Mucosa of rectum (tissue), 2 donors: ENCODE results near the gene GMPPA.
A peak's percentile ranks its signal among the peaks of the same experiment; 100 is the strongest.

Experiments
- H3K27ac ChIP-seq, 2 donors: one replicate each; pipeline ENCODE4 v1.7.0; 2013; ENCODE audit warnings: inconsistent platforms in 2 of 2, low read depth in 2 of 2, low read length in 2 of 2
- H3K27me3 ChIP-seq, 2 donors: one replicate each; pipeline ENCODE4 v1.7.0; 2013; ENCODE audit warnings: low read length in 2 of 2; ENCODE audit not compliant: control insufficient read depth in 2 of 2, insufficient read depth in 2 of 2
- H3K36me3 ChIP-seq, 2 donors: one replicate each; pipeline ENCODE4 v1.7.0; 2013; ENCODE audit warnings: low read length in 2 of 2; ENCODE audit not compliant: control insufficient read depth in 2 of 2, insufficient read depth in 2 of 2
- H3K4me1 ChIP-seq, 2 donors: one replicate each; pipeline ENCODE4 v1.7.0; 2013; ENCODE audit warnings: low read length in 2 of 2, mild to moderate bottlenecking in 1 of 2; ENCODE audit not compliant: control insufficient read depth in 2 of 2, insufficient read depth in 2 of 2
- H3K4me3 ChIP-seq, 2 donors: one replicate each; pipeline ENCODE4 v1.7.0; 2013; ENCODE audit warnings: low read length in 2 of 2
- H3K9ac ChIP-seq, 2 donors: one replicate each; pipeline ENCODE4 v1.7.0; 2013; ENCODE audit warnings: low read length in 2 of 2, low read depth in 1 of 2, mild to moderate bottlenecking in 1 of 2
- H3K9me3 ChIP-seq, 2 donors: one replicate each; pipeline ENCODE4 v1.7.0; 2013; ENCODE audit warnings: low read length in 2 of 2; ENCODE audit not compliant: control insufficient read depth in 2 of 2
- donor health status: healthy.
- donor health status: Normal muscosa, but diverticular disease.

GMPPA gene

DNA sequence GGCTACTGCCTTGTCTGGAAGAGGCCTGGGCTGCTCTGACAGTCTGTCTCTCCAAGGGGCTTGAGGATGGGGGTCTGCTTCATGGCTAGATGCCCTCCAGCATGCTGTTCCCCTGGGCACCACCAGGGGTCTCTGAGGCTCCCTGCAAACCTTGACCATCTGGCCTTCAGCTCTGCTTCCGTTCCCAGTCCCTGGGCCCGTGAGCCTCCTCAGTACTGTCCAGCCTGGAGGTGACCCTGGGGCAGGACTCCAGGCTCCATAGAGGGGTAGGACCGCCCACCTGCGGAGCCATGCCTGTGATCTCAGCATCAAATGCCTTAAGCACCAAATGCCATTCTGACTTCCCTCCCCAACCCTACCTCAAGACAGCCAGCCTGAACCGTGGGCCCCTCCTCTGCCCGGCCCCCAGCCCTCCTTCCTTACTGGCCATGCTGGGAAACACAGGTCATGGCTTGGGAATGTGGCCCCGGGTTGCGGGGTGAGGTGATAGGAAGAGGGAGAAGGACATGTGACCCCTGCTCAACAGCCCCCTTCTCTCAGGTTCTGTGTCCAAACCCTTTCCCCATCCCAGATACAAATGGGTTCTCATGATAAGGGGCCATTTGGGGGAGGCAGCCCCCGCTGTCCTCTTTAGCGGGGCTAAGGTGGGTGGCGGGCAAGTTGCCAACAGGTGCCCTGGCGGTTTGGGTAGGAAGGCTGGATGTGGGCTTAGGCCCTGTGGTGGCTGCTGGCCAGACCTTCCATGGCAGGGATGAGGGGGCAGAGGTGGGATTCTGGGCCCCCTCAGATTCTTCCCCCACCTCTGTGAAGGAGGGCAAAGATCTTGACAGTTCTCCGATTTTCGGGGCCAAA is 39.0 kb upstream of the GMPPA start:
- no peak overlapping the region for H3K9ac ChIP-seq

DNA sequence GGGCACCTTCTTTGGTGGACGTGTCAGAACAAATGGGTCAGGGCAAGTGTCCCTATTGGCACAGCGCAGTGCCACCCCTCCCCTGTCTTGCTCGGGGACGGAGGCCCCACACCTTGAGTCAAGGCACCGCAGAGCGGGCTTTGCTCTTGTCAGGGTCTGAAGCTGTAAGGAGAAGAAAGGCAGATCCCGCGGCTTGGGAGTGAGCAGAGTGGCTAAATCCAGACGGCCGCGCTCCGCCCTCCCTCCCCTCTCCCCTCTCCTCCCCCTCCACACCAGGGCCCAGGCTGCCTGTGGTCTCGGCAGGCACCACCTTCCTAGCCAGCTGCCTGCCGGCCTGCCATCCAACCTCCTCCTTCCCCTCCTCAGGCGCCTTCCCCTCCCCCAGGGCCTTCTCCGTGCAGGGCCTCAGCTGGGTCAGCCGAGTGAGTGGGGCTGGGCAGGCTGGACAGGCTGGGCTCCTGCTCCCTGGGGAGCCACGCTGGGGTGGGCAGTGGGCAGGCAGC is 38.2 kb upstream of the GMPPA start:
- Histone ChIP-seq H3K9me3 (no peaks in the 10 kb centered on the region), H3K4me3 (no peak overlapping the region), H3K27ac (peak overlapping the region; percentile 4 to 70), H3K27me3 (no peaks in the 10 kb centered on the region), H3K4me1 (peaks cover 0 to 2% of the 10 kb centered on the region in 2 donors), H3K36me3 (no peaks in the 10 kb centered on the region), H3K9ac (no peak overlapping the region)

More for the DNA sequence above, 39.0 kb upstream of the GMPPA start:
- Histone ChIP-seq H3K36me3 (no peaks in the 10 kb centered on the region), H3K4me3 (no peak overlapping the region), H3K4me1 (peaks cover 0 to 2% of the 10 kb centered on the region in 2 donors), H3K27me3 (no peaks in the 10 kb centered on the region), H3K27ac (peak overlapping the region; percentile 4 to 70), H3K9me3 (no peaks in the 10 kb centered on the region)

DNA sequence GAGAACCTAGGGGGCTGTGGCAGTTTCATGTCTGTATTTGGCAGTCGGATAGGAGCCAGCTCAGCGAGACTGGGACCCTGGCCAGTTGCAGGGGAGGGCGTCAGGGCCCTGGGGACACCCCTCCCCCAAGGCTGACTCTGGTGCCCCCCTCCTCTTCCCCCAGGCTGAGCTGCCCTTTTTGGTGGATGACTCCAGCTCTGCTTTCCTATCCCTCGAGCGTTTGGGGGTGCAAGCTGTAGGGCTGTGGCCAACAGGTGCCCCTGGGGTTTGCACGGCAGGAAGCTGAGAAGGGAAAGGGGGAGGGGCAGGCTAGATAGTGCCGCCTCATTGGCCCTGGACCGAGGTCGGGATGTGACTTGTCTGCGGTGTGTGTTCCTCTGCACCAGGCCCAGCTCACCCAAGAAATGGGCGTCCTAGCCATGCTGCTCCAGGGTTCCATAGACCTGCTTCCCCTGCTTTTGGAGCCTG is 37.6 kb upstream of the GMPPA start:
- H3K27ac ChIP-seq: peak overlapping the region in 1 of 2 donors; percentile 70
- peaks cover 0 to 2% of the 10 kb centered on the region in 2 donors for H3K4me1 ChIP-seq
- H3K27me3 ChIP-seq: no peaks in the 10 kb centered on the region
- H3K9ac ChIP-seq: no peak overlapping the region
- H3K36me3 ChIP-seq: no peaks in the 10 kb centered on the region
- H3K9me3 ChIP-seq: no peaks in the 10 kb centered on the region
- H3K4me3 ChIP-seq: no peak overlapping the region

- H3K36me3 ChIP-seq: no peaks in the 10 kb centered on the region
- H3K4me3 ChIP-seq: no peak overlapping the region
- H3K9ac ChIP-seq: no peak overlapping the region
- no peaks in the 10 kb centered on the region for H3K9me3 ChIP-seq
- H3K27me3 ChIP-seq: no peaks in the 10 kb centered on the region
- peak overlapping the region in 1 of 2 donors; percentile 52 for H3K27ac ChIP-seq
- peaks cover 0 to 2% of the 10 kb centered on the region in 2 donors for H3K4me1 ChIP-seq
Observed at GRCh38 chr2:219461669-219462068, 37.0 kb upstream of the GMPPA start.

DNA sequence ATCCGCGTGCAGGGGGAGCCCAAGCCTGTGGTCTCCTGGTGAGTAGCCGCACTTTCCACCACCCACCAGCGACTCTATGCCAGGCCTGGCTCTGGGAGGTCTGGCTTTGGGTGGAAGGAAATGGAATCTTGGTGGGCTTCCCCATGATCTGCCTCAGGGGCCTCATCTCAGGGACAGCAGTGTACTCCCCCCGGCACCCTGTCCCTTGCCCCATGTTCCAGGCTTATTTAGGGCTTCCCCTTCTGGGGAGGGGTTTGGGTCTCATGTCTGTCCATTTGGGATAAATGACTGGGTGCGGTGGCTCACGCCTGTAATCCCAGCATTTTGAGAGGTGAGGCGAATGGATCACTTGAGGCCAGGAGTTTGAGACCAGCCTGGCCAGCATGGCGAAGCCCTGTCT is 36.3 kb upstream of the GMPPA start:
- no peaks in the 10 kb centered on the region for H3K9me3 ChIP-seq
- no peaks in the 10 kb centered on the region for H3K36me3 ChIP-seq
- H3K4me3 ChIP-seq: no peak overlapping the region
- no peak overlapping the region for H3K9ac ChIP-seq
- H3K27ac ChIP-seq: peak overlapping the region in 1 of 2 donors; percentile 52
- H3K4me1 ChIP-seq: peaks cover 0 to 2% of the 10 kb centered on the region in 2 donors
- no peaks in the 10 kb centered on the region for H3K27me3 ChIP-seq

GRCh38 chr2:219464286-219465032 is 34.2 kb upstream of the GMPPA start:
- H3K4me1 ChIP-seq: no peaks in the 10 kb centered on the region
- H3K9me3 ChIP-seq: no peaks in the 10 kb centered on the region
- no peaks in the 10 kb centered on the region for H3K27me3 ChIP-seq
- no peak overlapping the region for H3K27ac ChIP-seq
- H3K9ac ChIP-seq: no peak overlapping the region
- no peak overlapping the region for H3K4me3 ChIP-seq
- H3K36me3 ChIP-seq: no peaks in the 10 kb centered on the region

DNA sequence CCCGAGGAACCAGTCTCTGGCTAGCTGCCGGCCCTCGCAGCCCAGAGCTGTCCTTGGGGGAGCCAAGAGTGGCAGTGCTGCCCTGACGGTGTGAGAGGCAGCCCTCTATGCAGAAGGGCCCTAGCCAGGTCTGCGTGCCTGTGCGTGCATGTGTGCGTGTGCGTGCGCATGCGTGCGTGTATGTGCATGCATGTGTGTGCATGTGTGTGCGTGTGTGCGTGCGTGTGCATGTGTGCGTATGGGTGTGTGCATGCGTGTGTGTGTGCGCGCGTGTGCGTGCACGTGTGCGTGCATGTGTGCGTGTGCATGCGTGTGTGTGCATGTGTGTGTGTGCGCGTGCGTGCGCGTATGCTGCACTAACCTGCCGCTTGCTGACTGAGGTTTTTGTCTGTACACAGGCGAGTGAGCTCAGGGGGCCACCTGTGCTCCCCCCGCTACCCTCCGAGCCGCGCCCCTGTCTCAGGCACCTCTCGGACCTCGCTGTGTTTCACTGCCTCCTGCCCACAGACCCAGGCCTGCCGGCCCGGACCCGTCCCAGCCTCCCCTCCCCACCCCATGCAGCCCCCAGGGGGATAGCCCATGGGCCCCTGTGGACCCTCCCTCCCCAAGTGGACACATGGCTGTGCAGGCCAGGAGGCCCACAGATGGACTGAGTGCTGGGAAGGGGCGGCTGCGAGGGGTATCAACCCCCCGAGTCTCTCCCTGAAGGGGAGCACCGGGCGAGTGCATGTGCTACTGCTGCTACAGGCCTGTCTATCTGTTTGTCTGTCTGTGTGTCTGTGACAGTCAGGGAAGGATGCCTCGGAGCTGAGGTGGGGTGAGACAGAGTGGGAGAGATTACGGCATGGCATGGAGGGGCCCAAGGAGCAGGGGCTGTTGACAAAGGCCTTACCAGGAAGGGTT is 32.8 kb upstream of the GMPPA start:
- Histone ChIP-seq H3K4me1 (no peaks in the 10 kb centered on the region), H3K36me3 (no peaks in the 10 kb centered on the region), H3K27ac (no peak overlapping the region), H3K9me3 (no peaks in the 10 kb centered on the region), H3K4me3 (no peak overlapping the region), H3K9ac (no peak overlapping the region), H3K27me3 (no peaks in the 10 kb centered on the region)

GRCh38 chr2:219466816-219467735 is 31.6 kb upstream of the GMPPA start:
- peaks cover 0 to 2% of the 10 kb centered on the region in 2 donors for H3K27me3 ChIP-seq
- no peak overlapping the region for H3K9ac ChIP-seq
- H3K9me3 ChIP-seq: no peaks in the 10 kb centered on the region
- H3K4me1 ChIP-seq: no peaks in the 10 kb centered on the region
- no peaks in the 10 kb centered on the region for H3K36me3 ChIP-seq
- H3K27ac ChIP-seq: no peak overlapping the region
- no peak overlapping the region for H3K4me3 ChIP-seq

- Histone ChIP-seq H3K36me3 (no peaks in the 10 kb centered on the region), H3K27me3 (peaks cover 0 to 2% of the 10 kb centered on the region in 2 donors), H3K9me3 (no peaks in the 10 kb centered on the region), H3K4me3 (no peak overlapping the region), H3K27ac (no peak overlapping the region), H3K4me1 (no peaks in the 10 kb centered on the region), H3K9ac (no peak overlapping the region)
Observed at GRCh38 chr2:219467736-219468075, 31.0 kb upstream of the GMPPA start.
